Endothelial cell of umbilical vein (primary cell): ENCODE data around the gene ABCA2. TPM values are rescaled to one million over a fixed set of nuclear protein-coding genes. Genes with fewer than 3 reads are reported as not detected.

Experiments used
- BruUV-seq: library from RNA; stranded (reverse); fragments of 400-500 nt; replicated peaks from 2 replicates; lab custom pipeline; 2021; lab: Mats Ljungman, UMichigan
- CTCF ChIA-PET: fragments of 300-600, 350-600 bp; sonication (Branson Sonifier 250); formaldehyde crosslinking; loops from one replicate; lab custom pipeline; 2021; ENCODE audit warnings: antibody characterized with exemption, inconsistent platforms; lab: Charles Lee
- POLR2A ChIA-PET: fragments of 300-600, 350-600 bp; sonication (Branson Sonifier 250); formaldehyde crosslinking; loops from one replicate; lab custom pipeline; 2021; ENCODE audit warnings: antibody characterized with exemption, inconsistent platforms; lab: Charles Lee
- DNase-seq: peaks from one replicate; pipeline ENCODE4 v3.0.0-alpha.2; 2011; ENCODE audit warnings: low read depth, low spot score
- FAIRE-seq: peaks from 2 replicates; lab custom pipeline; 2011; peaks lifted over from hg19 to GRCh38; lab: Jason Lieb, UNC
- H2AFZ ChIP-seq: 2 replicates; pipeline ENCODE4 v1.6.0; 2012; ENCODE audit warnings: low read depth, low read length, control low read depth, inconsistent platforms
- H3K27ac ChIP-seq: 2 replicates; pipeline ENCODE4 v1.5.1; 2011; ENCODE audit warnings: low read depth, mild to moderate bottlenecking, control low read depth, low read length, moderate library complexity; ENCODE audit not compliant: insufficient read depth
- H3K27me3 ChIP-seq, 2 experiments: 2 replicates each; pipeline versions ENCODE4 v1.6.0 to v1.6.1; 2011; ENCODE audit warnings: low read length in 2 of 2, mixed read lengths in 1 of 2; ENCODE audit not compliant: control insufficient read depth in 2 of 2, insufficient read depth in 2 of 2
- H3K36me3 ChIP-seq, 2 experiments: 2 replicates in 1 of 2; 3 replicates in 1 of 2; pipeline ENCODE4 v1.5.1; 2011; ENCODE audit warnings: low read length in 2 of 2, mild to moderate bottlenecking in 1 of 2, moderate library complexity in 1 of 2; ENCODE audit not compliant: control insufficient read depth in 2 of 2, insufficient read depth in 2 of 2; ENCODE audit errors: extremely low read depth in 1 of 2
- H3K4me1 ChIP-seq: 3 replicates; pipeline ENCODE4 v1.5.1; 2011; ENCODE audit warnings: mild to moderate bottlenecking, low read length; ENCODE audit not compliant: control insufficient read depth, insufficient read depth; ENCODE audit errors: extremely low read depth
- H3K4me2 ChIP-seq: 2 replicates; pipeline ENCODE4 v1.6.1; 2011; ENCODE audit warnings: low read length, control low read depth, mixed read lengths; ENCODE audit not compliant: insufficient read depth
- H3K4me3 ChIP-seq, 3 experiments: fragments of 200-600 bp in 1 of 3; sonication (generic), shearing (Covaris generic) in 1 of 3; replicated peaks in 1 of 3; 2 replicates each; pipeline ENCODE4 v1.5.1; 2011 to 2016; ENCODE audit warnings: control low read depth in 3 of 3, low read length in 3 of 3, mild to moderate bottlenecking in 2 of 3, inconsistent platforms in 1 of 3, low read depth in 1 of 3, moderate library complexity in 1 of 3; ENCODE audit not compliant: insufficient read depth in 1 of 3
- H3K79me2 ChIP-seq: 2 replicates; pipeline ENCODE4 v1.6.0; 2012; ENCODE audit warnings: low read length, inconsistent platforms; ENCODE audit not compliant: control insufficient read depth, insufficient read depth
- H3K9ac ChIP-seq: replicated peaks from 2 replicates; pipeline ENCODE3; 2011; ENCODE audit warnings: low read length, control low read depth; ENCODE audit not compliant: insufficient read depth; ENCODE audit errors: extremely low read depth
- H3K9me1 ChIP-seq: replicated peaks from 3 replicates; pipeline ENCODE4 v1.6.0; 2011; ENCODE audit warnings: mild to moderate bottlenecking, low read length; ENCODE audit not compliant: control insufficient read depth, insufficient read depth; ENCODE audit errors: extremely low read depth
- H3K9me3 ChIP-seq: replicated peaks from 2 replicates; pipeline ENCODE4 v1.5.1; 2012; ENCODE audit warnings: low read length, inconsistent platforms; ENCODE audit not compliant: control insufficient read depth, insufficient read depth
- H4K20me1 ChIP-seq: replicated peaks from 2 replicates; pipeline ENCODE3; 2011; ENCODE audit warnings: mild to moderate bottlenecking, low read length; ENCODE audit not compliant: control insufficient read depth, insufficient read depth; ENCODE audit errors: extremely low read depth
- CTCF ChIP-seq, 2 donors: IDR thresholded peaks; 1 replicate in 1 of 2; 2 replicates in 1 of 2; pipeline ENCODE4 v1.5.1; 2011; ENCODE audit warnings: low read length in 2 of 2, mild to moderate bottlenecking in 2 of 2, moderate library complexity in 2 of 2, control low read depth in 1 of 2, inconsistent platforms in 1 of 2, low read depth in 1 of 2; ENCODE audit not compliant: insufficient read depth in 1 of 2; ENCODE audit errors: extremely low read depth in 1 of 2
- EZH2 ChIP-seq: IDR thresholded peaks from 2 replicates; pipeline ENCODE4 v1.6.1; 2012; ENCODE audit warnings: borderline replicate concordance, low read depth, mild to moderate bottlenecking, moderate library complexity, low read length, inconsistent platforms; ENCODE audit not compliant: severe bottlenecking
- FOS ChIP-seq: IDR thresholded peaks from 2 replicates; pipeline ENCODE4 v1.6.1; 2011; ENCODE audit warnings: mild to moderate bottlenecking, low read length, moderate library complexity, borderline replicate concordance; ENCODE audit not compliant: insufficient read depth
- GATA2 ChIP-seq: IDR thresholded peaks from 2 replicates; pipeline ENCODE4 v1.7.0; 2011; ENCODE audit warnings: low read depth, mild to moderate bottlenecking, moderate library complexity, mixed read lengths, low read length; ENCODE audit not compliant: insufficient read length, insufficient read depth
- JUN ChIP-seq: IDR thresholded peaks from 2 replicates; pipeline ENCODE4 v1.6.1; 2011; ENCODE audit warnings: borderline replicate concordance, low read depth; ENCODE audit not compliant: insufficient read length, insufficient read depth
- MAX ChIP-seq: IDR thresholded peaks from 2 replicates; pipeline ENCODE4 v1.6.1; 2011; ENCODE audit not compliant: insufficient read depth, insufficient read length
- MYC ChIP-seq: IDR thresholded peaks from one replicate; pipeline ENCODE4 v1.6.1; 2011; ENCODE audit warnings: mild to moderate bottlenecking, low read depth, low read length
- POLR2A ChIP-seq: IDR thresholded peaks from 2 replicates; pipeline ENCODE4 v1.6.1; 2012; ENCODE audit warnings: low read depth, mild to moderate bottlenecking, control low read depth, low read length
- POLR2AphosphoS5 ChIP-seq: IDR thresholded peaks from 2 replicates; pipeline ENCODE4 v1.6.1; 2012; ENCODE audit warnings: low read depth, mild to moderate bottlenecking, control low read depth, low read length, moderate library complexity; ENCODE audit not compliant: insufficient read depth
- dilution Hi-C: fragments of 300-500 bp; cut with MboI; formaldehyde crosslinking; loops from one replicate; pipeline ENCODE4 v1.15.0; 2019; ENCODE audit warnings: low sequenced_read_pairs; ENCODE audit not compliant: extremely low pct_ligation_motif_present
- intact Hi-C: fragments of 100-400 bp; cut with micrococcal nuclease; formaldehyde crosslinking; loops from one replicate; pipeline ENCODE4 v1.10.0; 2022
- polyA plus RNA-seq, 4 experiments: library from polyadenylated mRNA; depleted of rRNA in 3 of 4; stranded (reverse) in 3 of 4; unstranded in 1 of 4; fragments of >200 nt; gene quantifications; 2 replicates each; pipeline versions ENCODE4 v1.2.1 to v1.2.3, GENCODE V29; 2011 to 2012; ENCODE audit warnings: missing spikeins in 1 of 4
- total RNA-seq: library from RNA; stranded (reverse); gene quantifications from 2 replicates; pipeline ENCODE4 v1.2.3, GENCODE V29; 2021

The ABCA2 gene
- total and polyA plus RNA-seq, 2 donors (not counting 3 experiments of a cell fraction or from before 2014, with no cell fraction given): 20.0 to 29.1 TPM

- dilution Hi-C loops (no loop called here), intact Hi-C loops (loop anchor here (1.0 to 2.0 kb wide), 4 partner anchors 17 to 182 kb away; partner anchors contain the start of genes ABCA2, MAN1B1 and RNF224)
- no peak for TF ChIP-seq JUN
- TF ChIP-seq POLR2AphosphoS5: no peak
- TF ChIP-seq FOS: no peak
- no peak for TF ChIP-seq MAX
- no peak for TF ChIP-seq GATA2
- TF ChIP-seq EZH2: no peak
- TF ChIP-seq CTCF (IDR thresholded peaks at IDR 0.05; ENCODE audit: extremely low read depth in 1 of 2, insufficient read depth in 1 of 2, low read depth in 1 of 2, low read length in 2 of 2): no peak
- no peak for TF ChIP-seq MYC
- TF ChIP-seq POLR2A: no peak
- Histone ChIP-seq H3K79me2 (peaks cover 33% of the 10 kb centered on the region), H3K36me3 (peaks cover 0 to 2% of the 10 kb centered on the region in 2 experiments), H3K9me1 (no peaks in the 10 kb centered on the region), H4K20me1 (no peaks in the 10 kb centered on the region), H3K27me3 (peaks cover 0 to 3% of the 10 kb centered on the region in 2 experiments), H3K4me2 (peak overlapping the region; percentile 56), H3K4me1 (peaks cover 41% of the 10 kb centered on the region), H3K9ac (peak overlapping the region; percentile 36), H3K27ac (no peak overlapping the region), H3K9me3 (no peaks in the 10 kb centered on the region), H3K4me3 (peak overlapping the region; percentile 44 to 57 (median 54)), H2AFZ (peak overlapping the region; percentile 98)
- peak; percentile 40 for DNase-seq
- no TSS peak for BruUV-seq
- peak; percentile 63 for FAIRE-seq
- ChIA-PET CTCF (interaction anchor here (1.3 to 5.2 kb wide), 8 partner anchors 10 to 259 kb away, joined by 4 to 58 read pairs (median 11); no protein-coding TSS in a partner anchor), POLR2A (no interaction called here)
These were observed 17.5 kb upstream of the ABCA2 start for GRCh38 chr9:137045294-137046087.
